HG03108 (cell line): ENCODE measurements around the gene ATP5MK.
"Not testable (repeated sequence)": the region's sequence is repeated elsewhere in the genome, so short reads cannot be mapped to it uniquely, and the experiment has no call there.

Source experiments
- ATAC-seq: cut with Tn5 transposase; IDR thresholded peaks from one replicate; pipeline ENCODE4 v1.9.1; 2021; ENCODE audit warnings: moderate library complexity; ENCODE audit not compliant: unreplicated experiment

The ATP5MK gene, protein sequence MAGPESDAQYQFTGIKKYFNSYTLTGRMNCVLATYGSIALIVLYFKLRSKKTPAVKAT

DNA sequence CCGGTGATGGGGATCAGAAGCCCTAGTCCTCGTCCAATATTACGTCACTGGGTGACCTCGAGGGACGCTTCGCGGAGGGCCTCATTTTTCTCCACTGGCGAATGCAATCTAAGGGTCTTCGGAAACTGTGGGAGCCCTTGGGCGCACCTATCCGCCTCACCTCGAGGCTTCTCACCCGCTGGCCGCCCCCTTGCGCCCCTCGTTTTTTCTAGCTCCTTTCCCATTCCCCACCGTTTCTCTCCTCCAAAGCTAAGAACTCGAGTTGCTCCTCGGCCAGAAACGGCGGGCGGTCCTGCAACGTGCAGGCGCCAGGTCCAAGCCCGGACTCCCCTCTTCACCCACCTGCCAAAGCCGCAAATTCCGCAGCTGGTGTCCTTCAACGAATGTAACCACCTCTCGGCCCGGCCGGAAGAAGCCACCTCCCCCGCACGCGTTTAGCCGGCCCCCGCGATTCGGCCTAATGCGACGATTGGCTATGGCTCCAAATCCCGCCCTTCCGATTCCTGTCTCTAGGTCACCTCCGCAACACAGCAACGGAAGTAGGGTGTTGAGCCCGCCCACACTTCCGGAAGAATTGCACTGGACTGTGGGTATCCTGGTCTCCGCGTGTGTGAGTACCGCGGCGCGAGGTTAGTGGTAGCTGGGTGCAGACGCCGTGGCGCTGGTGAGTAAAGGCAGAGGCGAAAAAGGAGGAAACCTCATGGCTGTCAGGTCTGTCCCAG, at the start of gene ATP5MK, which contains the start of gene PDCD11:
TSS of gene ATP5MK (minus strand) at position 409 of the 722 bp plus-strand sequence. CDS start 4,018 bp downstream, outside the sequence.
TSS of gene PDCD11 (plus strand) at position 560 of the 722 bp plus-strand sequence. CDS start 1,801 bp downstream, outside the sequence.
- ATAC-seq, result peak; percentile 99

DNA sequence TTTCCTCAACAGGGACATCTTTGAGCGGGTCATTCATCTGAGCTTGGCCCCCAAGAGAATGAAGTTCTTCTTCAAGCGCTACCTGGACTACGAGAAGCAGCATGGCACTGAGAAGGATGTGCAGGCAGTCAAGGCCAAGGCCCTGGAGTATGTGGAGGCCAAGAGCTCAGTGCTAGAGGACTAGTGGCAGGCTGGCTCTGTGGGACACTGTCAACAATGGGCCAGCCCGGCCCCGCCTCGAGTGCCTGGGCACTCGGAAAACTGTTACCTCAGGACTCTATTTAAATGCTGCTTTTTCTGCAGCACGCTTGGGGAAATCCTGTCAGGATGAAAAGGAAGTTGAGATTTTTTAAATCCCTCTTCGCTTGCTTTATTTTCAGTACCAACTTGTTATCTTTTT, 49.1 kb upstream of the ATP5MK start:
- no peak for ATAC-seq

DNA sequence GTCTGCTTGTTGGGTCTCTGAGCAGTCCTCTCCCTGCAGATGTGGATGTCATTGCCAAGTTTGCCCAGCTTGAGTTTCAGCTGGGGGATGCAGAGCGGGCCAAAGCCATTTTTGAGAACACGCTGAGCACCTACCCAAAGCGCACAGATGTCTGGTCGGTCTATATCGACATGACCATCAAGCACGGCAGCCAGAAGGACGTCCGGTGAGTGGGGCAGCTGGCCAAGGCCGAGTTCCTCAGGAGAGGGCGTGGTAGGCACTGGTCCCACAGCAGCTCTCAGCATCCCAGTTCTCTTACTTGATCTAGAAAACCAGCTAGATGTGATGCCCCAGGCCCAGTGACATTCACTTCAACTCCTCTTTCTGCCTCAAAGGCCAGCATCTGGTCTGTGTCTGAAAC, 48.2 kb upstream of the ATP5MK start:
- no peak for ATAC-seq

DNA sequence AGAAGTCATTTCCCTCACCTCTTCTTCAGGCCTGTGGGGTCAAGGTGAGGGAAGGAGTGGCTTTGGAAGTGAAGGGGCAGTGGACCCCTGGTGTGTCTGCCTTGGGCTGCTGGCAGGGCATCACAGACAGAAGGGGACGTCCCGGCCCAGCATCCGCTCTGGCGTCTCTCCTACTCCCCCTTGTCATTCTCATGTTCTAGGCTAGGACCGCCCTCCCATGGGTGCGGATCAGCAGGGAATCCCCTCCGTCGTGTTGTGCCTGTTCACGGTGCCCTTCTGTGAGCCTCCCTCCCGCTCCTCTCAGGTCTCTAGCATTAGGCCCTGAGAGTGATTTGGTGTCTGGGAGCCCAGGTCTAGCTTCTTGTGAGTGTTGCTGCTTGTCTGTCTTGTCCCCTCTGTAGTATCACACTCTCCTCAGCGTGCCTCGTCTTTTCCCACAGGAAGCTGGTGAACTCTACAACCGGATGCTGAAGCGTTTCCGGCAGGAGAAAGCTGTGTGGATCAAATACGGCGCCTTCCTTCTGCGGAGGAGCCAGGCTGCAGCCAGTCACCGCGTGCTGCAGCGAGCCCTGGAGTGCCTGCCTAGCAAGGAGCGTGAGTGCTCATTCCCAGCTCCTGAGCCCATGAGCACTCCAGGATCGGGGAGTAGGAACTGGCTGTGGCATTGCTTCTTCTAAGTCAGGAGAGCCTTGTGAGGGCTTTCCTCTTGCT, 47.4 kb upstream of the ATP5MK start:
- ATAC-seq, result no peak

DNA sequence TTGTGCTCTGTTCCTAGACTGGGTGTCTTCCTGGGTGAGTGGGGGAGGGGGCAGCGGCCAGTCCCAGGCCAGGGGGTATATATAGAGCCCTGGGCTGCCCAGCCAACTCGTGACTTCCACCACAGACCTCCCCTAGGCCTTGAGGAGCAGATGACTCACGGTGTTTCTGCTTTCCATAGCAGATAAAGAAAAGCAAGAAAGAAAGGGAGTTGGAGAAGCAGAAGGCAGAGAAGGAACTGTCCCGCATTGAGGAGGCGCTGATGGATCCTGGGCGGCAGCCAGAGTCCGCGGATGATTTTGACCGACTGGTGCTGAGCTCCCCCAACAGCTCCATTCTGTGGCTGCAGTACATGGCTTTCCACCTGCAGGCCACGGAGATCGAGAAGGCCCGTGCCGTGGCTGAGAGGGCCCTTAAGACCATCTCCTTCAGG, 45.8 kb upstream of the ATP5MK start:
- no peak for ATAC-seq

DNA sequence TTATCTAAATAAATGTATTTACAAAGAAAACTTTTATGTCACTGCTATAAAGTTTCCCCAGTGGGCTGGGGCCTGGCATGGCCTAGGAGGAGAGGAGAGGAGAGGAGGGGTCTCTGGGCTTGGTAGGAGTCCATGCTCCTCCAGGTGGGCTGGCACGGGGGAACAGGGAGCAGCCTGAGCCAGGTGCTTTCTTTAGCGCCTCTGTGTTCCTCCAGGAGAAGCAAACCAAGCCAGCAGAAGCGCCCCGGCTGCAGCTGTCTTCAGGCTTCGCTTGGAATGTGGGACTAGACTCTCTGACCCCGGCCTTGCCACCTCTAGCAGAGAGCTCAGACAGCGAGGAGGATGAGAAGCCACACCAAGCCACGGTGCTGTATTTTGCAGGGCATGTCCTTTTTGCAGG, 45.3 kb upstream of the ATP5MK start:
- ATAC-seq, result no peak

DNA sequence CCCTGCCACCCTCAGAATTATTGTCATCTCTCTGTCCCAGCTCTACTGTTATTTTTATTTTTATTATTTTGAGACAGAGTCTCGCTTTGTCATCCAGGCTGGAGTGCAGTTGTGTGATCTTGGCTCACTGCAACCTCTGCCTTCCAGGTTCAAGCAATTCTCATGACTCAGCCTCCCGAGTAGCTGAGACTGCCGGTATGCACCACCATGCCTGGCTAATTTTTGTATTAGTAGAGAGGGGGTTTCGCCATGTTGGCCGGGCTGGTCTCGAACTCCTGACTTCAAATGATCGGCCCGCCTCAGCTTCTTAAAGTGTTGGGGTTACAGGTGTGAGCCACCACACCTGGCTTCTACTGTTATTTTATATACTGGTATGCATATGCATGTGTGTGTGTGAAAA, 44.9 kb upstream of the ATP5MK start:
- no peak for ATAC-seq

DNA sequence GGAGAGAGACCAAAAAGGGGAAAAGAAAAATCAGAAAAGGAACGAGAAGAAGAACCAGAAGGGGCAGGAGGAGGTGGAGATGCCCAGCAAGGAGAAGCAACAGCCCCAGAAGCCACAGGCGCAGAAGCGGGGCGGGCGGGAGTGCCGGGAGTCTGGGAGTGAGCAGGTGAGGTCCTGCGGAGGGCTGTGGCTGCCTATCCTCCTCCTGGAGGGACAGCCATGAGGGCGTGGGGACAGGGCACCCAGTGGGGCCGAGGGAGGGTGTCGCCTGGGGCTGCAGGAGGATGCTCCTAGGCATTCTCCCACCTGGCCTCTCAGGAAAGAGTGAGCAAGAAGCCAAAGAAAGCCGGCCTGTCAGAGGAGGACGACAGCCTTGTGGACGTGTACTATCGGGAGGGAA, 44.1 kb upstream of the ATP5MK start:
- ATAC-seq, result no peak

DNA sequence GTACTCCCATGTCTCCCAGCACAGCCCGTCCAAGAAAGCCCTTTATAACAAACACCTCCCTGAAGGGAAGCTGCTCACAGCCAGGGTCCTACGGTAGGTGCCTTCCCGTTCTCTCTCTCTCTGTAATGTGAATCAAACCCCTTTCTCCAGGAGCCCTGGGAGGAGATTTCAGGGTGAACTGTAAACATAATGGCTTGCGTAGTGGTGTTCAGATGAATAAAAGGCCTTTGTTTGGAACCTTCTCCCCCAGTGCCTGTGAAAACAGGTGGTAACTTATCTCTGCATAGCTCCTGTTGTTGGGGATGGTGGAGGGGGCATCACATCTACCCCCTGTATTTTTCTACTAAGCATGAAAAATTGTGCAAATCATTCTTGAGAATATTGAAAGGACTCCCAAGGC, 43.5 kb upstream of the ATP5MK start:
- no peak for ATAC-seq

DNA sequence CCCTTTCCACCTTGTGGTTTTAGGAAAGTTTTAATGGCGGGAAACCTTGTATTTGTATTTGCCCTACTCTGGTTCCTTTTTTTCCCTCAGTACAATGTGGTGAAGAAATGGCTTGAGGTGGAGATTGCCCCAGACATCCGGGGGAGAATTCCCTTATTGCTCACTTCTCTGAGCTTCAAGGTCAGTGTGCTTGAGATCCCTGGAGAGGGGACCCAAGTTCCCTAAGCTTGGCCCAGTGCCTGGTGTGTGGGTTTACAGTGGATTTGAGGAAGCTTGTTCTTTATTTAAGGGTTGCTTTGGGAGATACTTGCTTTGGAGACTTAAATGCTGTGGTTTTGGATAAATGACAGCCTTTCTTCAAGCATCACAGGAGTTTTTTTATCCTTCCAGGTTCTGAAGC, 37.6 kb upstream of the ATP5MK start:
- ATAC-seq, result no peak

DNA sequence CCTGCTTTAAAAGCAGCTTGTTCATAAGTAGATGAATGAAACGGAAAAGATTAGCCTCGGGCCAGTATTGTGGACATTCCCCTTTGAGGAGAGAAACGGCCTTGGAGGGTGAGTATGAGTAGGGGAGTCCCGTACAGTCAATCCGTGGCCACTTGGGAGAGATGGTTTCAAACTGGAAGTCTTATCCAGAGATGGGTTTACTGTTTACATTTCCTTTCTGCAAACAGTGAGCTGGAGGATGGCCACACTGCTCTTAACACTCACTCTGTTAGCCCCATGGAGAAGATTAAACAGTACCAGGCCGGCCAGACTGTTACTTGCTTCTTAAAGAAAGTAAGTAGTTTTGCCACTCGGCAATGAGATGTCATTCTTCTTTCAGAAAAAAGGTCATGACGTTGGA, 35.6 kb upstream of the ATP5MK start:
- ATAC-seq, result no peak

DNA sequence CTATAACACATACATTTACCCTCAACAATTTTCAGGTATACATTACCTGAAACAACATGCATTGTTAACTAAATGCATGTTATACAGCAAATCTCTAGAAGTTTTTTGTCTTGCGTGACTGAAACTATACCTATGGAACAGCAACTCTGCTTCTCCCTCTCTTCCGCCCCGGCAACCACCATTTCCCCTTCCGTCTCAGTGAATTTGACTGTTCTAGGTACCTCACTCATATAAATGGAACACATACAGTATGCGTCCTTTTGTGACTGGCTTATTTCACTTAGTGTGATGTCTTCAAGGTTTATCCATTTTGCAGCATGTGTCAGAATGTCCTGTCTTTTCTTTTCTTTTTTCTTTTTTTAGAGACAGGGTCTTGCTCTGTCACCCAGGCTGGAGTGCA, 33.4 kb upstream of the ATP5MK start:
- no peak for ATAC-seq

DNA sequence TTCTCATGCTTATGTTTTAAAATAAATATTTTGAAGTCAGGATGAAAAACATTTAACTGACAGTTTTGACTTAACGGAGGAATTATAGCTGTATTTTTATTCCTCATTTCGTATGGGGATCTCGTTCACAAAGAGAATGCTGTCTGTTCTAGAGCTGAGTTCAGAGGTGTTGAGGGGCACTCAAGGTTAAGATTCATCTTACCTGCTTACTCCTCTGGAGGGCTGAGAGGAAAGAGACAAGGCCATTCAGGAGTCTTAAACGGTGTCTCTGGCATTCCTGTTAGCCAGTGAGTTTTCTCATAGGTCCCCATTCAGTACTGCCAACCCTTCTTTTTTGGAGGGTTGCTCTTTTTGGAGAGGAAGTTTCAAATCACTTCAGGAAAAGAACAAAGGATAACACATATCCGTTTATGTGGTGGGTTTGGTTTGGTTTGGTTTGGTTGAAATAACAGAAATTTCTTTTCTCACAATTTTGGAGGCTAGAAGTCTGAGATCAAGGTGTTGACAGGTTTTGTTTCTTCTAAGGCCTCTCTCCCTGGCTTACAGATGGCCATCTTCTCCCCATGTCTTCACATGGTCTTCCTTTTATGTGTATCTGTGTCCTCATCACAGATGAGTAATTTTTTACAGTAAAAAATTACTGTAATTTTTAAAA, 32.8 kb upstream of the ATP5MK start:
- no peak for ATAC-seq

DNA sequence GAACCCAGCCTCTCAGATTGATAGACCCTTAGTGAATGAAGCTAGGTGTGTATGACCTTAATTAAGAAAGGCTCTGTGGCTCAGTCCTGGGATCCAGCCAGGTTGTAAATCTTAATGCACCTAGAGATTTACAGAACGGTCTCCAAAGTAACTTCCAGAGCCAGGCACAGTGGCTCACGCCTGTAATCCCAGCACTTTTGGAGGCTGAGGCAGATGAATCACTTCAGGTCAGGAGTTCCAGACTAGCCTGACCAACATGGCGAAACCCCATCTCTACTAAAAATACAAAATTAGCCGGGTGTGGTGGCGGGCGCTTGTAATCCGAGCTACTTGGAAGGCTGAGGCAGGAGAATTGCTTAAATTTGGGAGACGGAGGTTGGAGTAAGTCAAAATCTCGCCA, 31.6 kb upstream of the ATP5MK start:
- ATAC-seq, result no peak

DNA sequence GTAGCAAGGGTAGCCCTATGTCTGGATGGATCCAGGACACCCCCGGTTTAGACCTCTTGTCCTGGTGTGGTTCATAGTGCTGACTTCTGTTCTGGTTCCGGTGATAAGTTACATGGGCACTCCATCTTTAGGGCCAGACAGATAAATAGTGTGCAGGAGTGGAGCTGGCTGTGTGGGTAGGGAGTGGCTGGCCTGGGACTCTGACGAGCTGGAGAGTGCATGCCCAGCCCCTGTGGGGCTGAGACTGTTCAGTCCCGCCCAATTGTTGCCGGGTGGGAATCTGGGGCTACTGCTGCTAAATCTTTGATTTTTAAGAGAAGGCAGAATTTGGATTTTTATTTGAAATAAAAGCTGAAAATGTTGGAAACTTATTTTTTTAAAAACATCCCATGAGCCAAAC, 27.5 kb upstream of the ATP5MK start:
- ATAC-seq, result no peak

DNA sequence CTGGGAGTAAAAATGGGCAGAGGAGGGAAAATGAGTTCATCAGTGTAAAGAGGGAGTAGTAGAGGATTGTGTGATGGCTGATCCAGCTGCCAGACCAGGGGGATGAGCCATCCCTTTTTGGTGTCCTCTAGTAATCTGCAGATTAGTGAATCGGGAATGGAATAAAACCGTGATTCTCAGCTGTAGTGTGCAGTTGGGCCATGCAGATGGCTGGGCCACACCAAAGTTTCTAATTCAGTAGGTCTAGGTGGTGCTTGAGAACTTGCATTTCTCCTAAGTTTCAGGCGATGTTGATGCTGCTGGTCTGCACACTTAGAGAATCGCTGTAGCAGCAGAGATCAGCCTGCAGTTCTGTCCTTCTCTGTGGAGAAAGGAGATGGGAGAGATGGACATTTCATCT, 22.8 kb upstream of the ATP5MK start:
- no peak for ATAC-seq

DNA sequence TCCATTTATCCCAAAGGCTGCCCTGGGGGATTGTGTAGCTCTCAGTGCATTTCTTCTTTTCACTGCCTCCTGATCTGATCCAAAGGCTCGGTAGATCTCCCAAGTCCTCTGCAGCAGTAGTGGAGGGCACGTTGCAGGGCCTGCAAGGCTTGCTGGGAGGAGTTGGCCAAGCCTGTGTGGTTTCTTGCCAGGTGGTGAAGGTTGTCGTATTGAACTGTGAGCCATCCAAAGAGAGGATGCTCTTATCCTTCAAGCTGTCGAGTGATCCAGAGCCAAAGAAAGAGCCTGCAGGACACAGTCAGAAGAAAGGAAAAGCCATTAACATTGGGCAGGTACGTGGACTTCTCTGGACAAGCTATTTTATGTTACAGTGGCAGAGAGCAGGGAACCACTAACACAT, 21.3 kb upstream of the ATP5MK start:
- no peak for ATAC-seq

DNA sequence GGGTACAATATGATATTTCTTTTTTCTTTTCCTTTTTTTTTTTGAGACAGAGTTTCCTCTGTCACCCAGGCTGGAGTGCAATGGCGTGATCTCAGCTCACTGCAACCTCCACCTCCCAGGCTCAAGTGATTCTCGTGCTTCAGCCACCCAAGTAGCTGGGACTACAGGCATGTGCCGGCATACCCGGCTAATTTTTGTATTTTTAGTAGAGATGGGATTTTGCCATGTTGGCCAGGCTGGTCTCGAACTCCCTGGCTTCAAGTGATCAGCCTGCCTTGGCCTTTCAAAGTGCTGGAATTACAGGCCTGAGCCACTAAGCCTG, 20.8 kb upstream of the ATP5MK start:
- ATAC-seq, result not testable (repeated sequence)

DNA sequence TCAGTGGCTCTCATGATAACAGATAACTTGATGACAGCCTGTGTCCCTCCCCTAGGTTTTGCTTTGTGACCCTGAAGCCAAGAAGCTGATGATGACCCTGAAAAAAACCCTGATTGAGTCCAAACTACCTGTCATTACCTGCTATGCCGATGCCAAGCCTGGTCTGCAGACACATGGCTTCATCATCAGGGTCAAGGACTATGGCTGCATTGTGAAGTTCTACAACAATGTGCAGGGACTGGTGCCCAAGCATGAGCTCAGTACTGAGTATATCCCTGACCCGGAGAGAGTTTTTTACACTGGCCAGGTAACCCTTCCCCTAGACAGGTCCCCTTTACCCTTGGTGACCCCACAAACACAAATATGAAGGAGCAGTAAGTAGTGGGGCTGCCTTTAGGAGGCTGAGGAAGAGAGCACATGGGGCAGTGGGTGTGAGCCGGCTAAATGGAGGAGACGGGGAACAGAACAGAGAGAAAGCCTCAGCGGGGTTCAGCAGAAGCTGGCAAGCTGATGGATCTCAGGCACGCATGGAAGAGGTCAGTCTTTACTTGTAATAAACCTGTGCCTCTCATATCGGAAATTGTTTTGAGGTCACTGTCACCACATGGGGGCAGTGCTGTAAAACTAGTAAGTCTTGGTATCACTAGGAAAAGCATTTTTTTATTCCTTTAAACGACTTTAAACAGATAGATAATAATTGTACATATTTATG, 20.3 kb upstream of the ATP5MK start:
- no peak for ATAC-seq

DNA sequence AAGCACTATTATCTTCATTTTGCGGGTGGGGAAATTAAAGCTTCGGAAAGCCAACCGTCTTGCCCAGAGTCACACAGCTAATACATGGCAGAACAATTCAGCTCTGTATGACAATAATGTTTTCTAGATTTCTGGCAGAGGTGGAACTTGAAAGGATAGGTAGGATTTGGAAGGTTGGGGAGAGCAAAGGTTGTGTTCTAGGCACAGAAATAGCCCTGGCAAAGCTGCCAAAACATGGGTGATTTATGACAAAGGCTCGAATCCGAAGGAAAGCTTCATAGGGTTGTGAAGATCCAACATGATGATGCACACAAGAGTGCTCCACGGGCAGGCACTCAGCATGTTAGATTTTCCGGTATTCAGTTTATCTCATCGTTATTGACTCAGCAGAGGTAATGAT, 19.3 kb upstream of the ATP5MK start:
- ATAC-seq, result no peak

DNA sequence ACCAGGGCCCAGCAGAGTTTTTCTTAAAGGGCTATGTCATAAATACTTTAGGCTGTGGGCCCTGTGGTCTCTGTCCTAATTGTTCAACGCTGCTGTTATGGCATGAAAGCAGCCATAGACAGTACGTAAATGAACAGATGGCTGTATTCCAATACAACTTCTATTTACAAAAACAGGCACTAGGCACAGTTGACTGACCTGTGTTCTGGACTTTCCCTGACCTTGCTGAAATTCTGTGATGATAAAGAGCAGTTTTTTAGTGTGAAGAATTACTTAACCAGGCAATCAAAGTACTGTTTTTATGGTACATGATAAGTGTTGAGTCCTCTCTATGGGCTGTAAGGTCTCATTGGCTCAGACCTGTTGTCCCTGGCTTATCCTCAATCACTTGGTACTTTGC, 17.3 kb upstream of the ATP5MK start:
- ATAC-seq, result no peak
